CD4-positive, alpha-beta T cell treated with Interferon gamma for 1 hour (primary cell): ENCODE data around the gene PAN2.
"Not testable (repeated sequence)": the region's sequence is repeated elsewhere in the genome, so short reads cannot be mapped to it uniquely, and the experiment has no call there.

Source experiments
- DNase-seq: peaks from one replicate; pipeline ENCODE4 v3.0.0-alpha.2; 2020

Gene PAN2, protein sequence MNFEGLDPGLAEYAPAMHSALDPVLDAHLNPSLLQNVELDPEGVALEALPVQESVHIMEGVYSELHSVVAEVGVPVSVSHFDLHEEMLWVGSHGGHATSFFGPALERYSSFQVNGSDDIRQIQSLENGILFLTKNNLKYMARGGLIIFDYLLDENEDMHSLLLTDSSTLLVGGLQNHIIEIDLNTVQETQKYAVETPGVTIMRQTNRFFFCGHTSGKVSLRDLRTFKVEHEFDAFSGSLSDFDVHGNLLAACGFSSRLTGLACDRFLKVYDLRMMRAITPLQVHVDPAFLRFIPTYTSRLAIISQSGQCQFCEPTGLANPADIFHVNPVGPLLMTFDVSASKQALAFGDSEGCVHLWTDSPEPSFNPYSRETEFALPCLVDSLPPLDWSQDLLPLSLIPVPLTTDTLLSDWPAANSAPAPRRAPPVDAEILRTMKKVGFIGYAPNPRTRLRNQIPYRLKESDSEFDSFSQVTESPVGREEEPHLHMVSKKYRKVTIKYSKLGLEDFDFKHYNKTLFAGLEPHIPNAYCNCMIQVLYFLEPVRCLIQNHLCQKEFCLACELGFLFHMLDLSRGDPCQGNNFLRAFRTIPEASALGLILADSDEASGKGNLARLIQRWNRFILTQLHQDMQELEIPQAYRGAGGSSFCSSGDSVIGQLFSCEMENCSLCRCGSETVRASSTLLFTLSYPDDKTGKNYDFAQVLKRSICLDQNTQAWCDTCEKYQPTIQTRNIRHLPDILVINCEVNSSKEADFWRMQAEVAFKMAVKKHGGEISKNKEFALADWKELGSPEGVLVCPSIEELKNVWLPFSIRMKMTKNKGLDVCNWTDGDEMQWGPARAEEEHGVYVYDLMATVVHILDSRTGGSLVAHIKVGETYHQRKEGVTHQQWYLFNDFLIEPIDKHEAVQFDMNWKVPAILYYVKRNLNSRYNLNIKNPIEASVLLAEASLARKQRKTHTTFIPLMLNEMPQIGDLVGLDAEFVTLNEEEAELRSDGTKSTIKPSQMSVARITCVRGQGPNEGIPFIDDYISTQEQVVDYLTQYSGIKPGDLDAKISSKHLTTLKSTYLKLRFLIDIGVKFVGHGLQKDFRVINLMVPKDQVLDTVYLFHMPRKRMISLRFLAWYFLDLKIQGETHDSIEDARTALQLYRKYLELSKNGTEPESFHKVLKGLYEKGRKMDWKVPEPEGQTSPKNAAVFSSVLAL

DNA sequence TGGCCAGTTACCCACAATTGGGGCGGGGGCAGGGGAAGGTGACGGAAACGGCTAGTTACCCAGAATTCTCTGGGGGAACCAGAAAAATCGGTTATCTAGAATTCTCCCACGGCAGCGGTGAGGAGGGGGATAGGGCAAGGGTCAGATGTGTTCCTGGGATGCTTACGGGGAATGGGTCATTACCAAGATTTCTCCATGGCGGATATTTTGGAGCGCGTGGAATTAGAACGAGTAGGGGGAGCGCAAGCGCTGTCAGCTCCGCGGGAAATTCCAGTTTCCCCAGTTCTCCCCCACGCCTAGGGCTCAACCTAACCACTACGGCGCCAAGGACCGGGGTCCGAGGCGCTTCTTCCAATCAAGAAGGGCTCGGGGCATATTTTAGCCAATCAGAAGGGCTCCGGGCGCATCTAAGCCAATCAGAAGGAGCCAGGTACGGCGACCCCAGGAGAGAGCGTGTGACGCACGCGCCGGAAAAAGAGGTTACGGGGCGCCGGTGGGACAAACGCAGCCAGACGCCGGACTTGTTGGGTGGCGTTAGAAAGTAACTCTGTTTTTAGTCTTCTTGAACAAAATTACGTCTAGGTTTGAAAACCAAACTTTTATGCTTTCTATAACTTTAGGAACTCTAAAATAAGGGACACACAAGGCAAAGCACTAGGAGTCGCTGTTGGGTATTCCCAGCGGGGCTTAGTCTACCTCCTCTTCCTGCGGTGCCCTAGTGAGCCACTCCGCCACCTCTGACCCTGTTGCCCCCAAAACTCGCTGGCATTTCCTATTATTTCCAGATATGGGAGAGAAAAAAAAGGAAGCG is at the start of gene PAN2:
Gene PAN2 (minus strand): TSS at position 322 of the 811 bp plus-strand sequence. CDS start 906 bp downstream, outside the sequence.
- DNase-seq, result peak; percentile 97

GRCh38 chr12:56382611-56383010 is 48.8 kb upstream of the PAN2 start:
- DNase-seq, result no peak

- DNase-seq, result no peak
Observed at GRCh38 chr12:56377989-56378316, 44.2 kb upstream of the PAN2 start.

GRCh38 chr12:56377310-56377988 is 43.6 kb upstream of the PAN2 start:
- no peak for DNase-seq

DNA sequence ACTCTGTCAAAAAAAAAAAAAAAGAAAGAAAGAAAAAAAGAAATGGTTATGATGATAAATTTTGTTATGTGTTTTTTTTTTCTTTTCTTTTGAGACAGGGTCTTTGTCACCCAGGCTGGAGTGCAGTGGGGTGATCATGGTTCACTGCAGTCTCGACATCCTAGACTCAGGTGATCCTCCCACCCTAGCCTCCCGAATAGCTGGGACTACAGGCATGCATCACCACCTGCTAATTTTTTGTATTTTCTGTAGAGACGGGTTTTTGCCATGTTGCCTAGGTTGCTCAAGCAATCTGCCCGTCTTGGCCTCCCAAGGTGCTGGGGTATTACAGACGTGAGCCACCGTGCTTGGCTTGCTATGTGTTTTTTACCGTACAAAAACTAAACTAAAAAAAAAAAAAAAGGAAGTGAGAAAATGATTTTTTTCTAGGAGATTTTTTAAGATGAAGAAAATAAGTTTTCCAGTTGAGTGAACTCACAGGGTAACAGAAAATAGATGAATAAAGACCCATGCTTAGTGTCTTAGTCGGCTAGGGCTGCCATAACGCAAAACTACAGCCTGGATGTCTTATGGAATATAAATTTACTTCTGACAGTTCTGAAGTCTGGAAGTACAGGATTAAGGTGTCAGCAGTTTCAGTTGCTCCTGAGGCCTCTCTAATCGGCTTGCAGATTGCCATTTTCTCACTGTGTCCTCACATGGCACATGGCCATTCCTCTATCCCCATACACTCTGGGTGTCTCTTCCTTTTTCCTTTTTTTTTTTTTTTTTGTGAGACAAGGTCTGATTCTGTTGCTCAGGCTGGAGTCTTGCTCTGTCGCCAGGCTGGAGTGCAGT is 42.0 kb upstream of the PAN2 start:
- peak; percentile 53 for DNase-seq

DNA sequence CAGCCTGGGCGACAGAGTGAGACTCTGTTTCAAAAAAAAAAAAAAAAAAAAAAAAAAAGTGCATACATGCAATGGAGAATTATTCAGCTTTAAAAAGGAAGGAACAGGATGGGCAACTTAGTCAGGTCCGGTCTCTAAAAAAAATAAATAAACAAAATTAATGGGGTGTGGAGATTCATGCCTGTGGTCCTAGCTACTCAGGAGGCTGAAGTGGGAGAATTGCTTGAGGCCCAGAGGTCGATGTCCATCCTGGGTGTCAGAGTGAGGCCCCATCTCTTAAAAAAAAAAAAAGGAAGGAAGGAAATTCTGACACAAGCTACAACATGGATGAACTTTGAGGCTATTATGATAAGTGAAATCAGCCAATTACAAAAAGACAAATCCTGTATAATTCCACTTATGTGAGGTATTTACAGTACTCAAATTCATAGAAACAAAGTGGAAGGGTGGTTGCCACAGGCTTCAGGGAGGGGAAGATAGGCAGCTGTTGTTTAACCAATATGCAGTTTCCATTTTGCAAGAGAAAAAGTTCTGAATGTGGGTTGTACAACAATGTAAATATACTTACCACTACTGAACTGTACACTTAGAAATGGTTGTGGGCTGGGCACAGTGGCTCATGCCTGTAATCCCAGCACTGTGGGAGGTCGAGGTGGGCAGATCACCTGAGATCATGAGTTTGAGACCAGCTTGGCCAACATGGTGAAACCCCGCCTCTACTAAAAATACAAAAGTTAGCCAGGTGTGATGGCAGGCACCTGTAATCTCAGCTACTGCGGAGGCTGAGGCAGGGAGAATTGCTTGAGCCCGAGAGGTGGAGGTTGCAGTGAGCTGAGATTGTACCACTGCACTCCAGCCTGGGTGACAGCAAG is 41.2 kb upstream of the PAN2 start:
- no peak for DNase-seq

- no peak for DNase-seq
Observed at GRCh38 chr12:56373515-56373914, 39.7 kb upstream of the PAN2 start.

DNA sequence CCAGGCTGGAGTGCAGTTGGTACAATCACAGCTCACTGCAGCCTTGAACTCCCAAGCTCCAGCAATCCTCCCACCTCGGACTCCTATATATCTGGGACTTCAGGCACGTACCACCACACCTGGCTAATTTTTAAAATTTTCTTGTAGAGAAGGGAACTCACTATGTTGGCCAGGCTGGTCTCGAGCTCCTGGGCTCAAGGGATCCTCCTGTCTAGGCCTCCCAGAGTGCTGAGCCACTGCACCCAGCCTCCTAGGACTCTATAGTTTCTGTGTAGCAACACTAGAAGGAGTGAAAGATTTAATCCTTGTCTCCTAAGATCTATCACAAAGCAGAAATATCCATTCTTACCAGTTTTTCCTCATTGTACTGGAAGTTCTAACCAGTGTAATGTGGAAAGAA is 33.1 kb upstream of the PAN2 start:
- DNase-seq, result no peak

GRCh38 chr12:56362130-56363059 is 28.6 kb upstream of the PAN2 start, which contains the start of gene APOF:
Gene APOF, minus strand, starts transcription at chr12:56362857. Its CDS starts 112 bp downstream, at chr12:56362745.
- DNase-seq, result no peak

GRCh38 chr12:56361487-56362129 is 27.8 kb upstream of the PAN2 start:
- DNase-seq, result no peak

DNA sequence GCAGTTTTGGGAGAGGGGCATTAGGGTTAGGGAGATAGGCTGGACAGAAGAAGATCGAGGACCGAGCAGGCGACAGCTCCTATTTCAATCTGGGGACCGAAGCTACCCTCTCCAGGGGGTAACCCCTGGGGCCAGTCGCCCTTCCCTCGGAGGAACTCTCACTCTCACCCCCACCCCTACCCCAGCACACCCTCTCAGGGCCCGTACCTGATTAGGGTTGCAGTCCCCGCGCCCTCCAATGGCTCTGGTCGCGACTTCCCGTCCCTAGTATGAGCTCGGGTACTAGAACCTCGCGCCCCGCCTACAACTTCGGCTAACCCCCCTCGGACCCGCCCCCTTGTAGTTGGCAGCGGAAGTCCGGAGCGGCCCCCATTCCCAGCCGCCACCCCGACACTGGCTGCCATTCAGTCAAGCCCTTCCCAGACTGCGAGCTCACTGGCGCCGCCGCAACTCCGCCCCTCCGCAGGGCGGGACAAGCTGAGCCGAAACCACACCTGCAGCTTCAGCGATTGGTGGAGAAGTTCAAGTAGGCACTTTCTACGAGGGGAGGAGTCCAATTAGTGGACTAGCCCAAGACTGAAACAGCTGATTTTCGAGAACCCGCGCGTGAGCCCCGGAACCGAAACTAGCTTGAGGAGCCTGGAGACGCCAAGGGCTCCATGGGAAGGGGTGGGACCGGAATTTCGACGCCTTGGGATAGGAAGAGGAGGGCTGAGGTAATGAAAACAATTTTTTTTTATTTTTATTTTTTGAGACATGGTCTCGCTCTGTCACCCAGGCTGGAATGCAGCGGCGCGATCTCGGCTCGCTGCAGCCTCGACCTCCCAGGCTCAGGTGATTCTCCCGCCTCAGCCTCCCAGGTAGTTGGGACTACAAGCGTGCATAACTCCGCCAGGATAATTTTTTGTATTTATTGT is 26.3 kb upstream of the PAN2 start, which contains the start of gene STAT2:
Gene STAT2 (minus strand): TSS at position 257 of the 917 bp plus-strand sequence. CDS start 3,536 bp downstream, outside the sequence.
- peak; percentile 100 for DNase-seq

- DNase-seq, result no peak
Observed at GRCh38 chr12:56358836-56359532, 25.2 kb upstream of the PAN2 start.

DNA sequence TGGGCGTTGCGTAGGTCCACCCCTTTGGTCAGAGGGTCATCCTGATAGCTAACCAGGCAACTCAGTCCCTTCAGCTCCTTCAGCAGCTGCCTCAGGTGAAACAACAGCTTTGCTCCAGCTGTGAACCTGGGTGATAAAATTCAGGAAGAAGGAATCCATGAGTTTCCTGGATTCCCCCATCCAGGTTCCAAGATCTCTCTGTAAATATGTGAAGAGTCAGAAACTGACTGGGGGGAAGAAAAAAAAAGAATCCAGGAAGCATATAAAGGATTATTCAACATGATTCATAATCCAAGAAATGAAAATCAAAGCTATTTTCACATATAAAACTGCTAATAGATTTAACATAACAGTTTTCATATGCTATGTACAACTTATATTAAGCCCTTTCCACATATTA is 17.5 kb upstream of the PAN2 start:
- no peak for DNase-seq

DNA sequence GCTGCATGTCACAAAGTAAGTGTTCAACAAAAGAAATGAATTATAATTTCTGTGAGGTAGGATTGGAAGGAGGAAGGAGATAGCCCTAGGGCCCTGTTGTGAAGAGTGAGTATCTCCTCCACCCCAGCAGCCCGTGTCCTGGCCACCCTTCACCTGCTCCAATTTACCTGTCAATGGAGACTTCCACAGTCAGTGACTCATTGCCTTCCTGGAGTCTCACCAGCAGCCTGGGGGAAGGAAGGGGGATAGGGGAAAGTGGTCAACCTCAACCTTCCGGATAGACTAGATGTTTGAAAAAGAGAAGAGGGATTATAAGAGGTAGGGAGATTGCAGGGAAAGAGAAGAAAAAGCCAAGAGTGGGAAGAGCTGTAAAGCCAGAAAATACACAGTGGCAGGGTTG is 16.9 kb upstream of the PAN2 start:
- DNase-seq, result no peak

DNA sequence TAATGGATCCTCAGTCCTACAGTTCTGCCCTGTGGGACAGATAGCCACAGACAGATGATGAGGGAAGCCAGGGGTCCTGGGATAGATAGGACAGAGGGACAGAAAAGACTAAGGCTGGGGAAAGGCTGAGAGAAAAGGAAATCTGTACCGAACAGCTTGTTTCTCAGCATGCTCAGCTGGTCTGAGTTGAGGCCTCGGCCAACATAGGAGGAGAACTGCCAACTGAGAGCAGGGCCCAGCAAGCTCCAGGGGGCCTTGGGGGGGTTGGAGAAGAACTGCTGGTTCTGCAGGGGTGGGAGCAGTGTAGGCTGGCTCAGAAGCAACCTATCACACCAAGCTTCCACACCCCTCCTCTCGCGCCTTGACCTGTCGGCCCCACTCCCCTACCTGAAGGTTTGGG is 15.0 kb upstream of the PAN2 start:
- DNase-seq, result no peak

DNA sequence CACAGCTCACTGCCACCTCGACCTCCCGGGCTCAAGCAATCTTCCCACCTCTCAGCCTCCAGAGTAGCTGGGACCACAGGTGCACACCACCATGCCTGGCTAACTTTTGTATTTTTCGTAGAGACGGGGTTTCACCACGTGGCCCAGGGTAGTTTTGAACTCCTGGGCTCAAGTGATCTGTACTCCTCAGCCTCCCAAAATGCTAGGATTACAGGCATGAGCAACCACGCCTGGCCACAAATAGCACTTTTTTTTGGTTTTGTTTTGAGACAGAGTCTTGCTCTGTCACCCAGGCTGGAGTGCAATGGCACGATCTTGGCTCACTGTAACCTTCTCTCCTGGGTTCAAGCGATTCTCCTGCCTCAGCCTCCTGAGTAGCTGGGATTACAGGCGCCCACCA is 13.5 kb upstream of the PAN2 start:
- DNase-seq, result not testable (repeated sequence)
